ENCODE results near the gene TSTD2. TPM values are rescaled to one million over a fixed set of nuclear protein-coding genes. Genes with fewer than 3 reads are reported as not detected.
"Not testable (repeated sequence)": the region's sequence is repeated elsewhere in the genome, so short reads cannot be mapped to it uniquely, and the experiment has no call there.

TSTD2 gene
- polyA plus RNA-seq, 1 of the 3 experiments (the other 2 are of a cell fraction): 11.5 TPM

GRCh38 chr9:97625620-97626019 lies 7.5 kb downstream of the TSTD2 start:
- H3K4me2 ChIP-seq: no peak overlapping the region
- no peak overlapping the region for H3K9ac ChIP-seq
- ChIA-PET CTCF (interaction anchor here (1.5 to 4.6 kb wide), 3 partner anchors 10 to 158 kb away, joined by 6 to 23 read pairs (median 16); no protein-coding TSS in a partner anchor), POLR2A (no interaction called here)
- H3K9me3 ChIP-seq: no peaks in the 10 kb centered on the region
- no peak overlapping the region for H3K4me3 ChIP-seq (ENCODE audit: low read depth in 2 of 2, low read length in 1 of 2)
- peaks cover 22 to 42% of the 10 kb centered on the region in 2 experiments for H3K36me3 ChIP-seq (replicated peaks in 1 of 2; ENCODE audit: control insufficient read depth in 1 of 2, insufficient read depth in 2 of 2, low read length in 1 of 2)
- H3F3A ChIP-seq (replicated peaks; ENCODE audit: insufficient read depth): no peaks in the 10 kb centered on the region
- TF ChIP-seq CHD2 (IDR thresholded peaks at IDR 0.05; ENCODE audit: low read length, partially characterized antibody) (no peak), SIN3A (IDR thresholded peaks at IDR 0.05; ENCODE audit: borderline replicate concordance, low read depth, low read length) (no peak), NFIC (IDR thresholded peaks at IDR 0.05; ENCODE audit: borderline replicate concordance) (no peak), MXI1 (IDR thresholded peaks at IDR 0.05; ENCODE audit: low read depth, low read length) (no peak)
- no peak overlapping the region for H2AFZ ChIP-seq (ENCODE audit: low read depth)
- peaks cover 47% of the 10 kb centered on the region for H3K79me2 ChIP-seq (ENCODE audit: insufficient read depth)
- H3K27ac ChIP-seq (ENCODE audit: low read depth in 2 of 2, low read length in 1 of 2): no peak overlapping the region
- DNase-seq: no peak
- no peaks in the 10 kb centered on the region for H3K9me2 ChIP-seq
- no peaks in the 10 kb centered on the region for H3K27me3 ChIP-seq (ENCODE audit: insufficient read depth)
- 68% methylated on average over 3 of the region's 3 CpGs for WGBS (ENCODE audit: low lambda C conversion rate)
- no peaks in the 10 kb centered on the region; a peak in 1 of 4 replicates for H3K4me1 ChIP-seq (ENCODE audit: control insufficient read depth in 1 of 2, insufficient read depth in 2 of 2, low read depth in 1 of 2, low read length in 1 of 2)
- no peaks in the 10 kb centered on the region for H4K20me1 ChIP-seq (ENCODE audit: insufficient read depth)

- Histone ChIP-seq H3K36me3 (replicated peaks in 1 of 2; ENCODE audit: control insufficient read depth in 1 of 2, insufficient read depth in 2 of 2, low read length in 1 of 2) (peaks cover 27 to 44% of the 10 kb centered on the region in 2 experiments), H3K4me2 (no peak overlapping the region), H2AFZ (ENCODE audit: low read depth) (no peak overlapping the region), H3K9me2 (no peaks in the 10 kb centered on the region), H3K9ac (no peak overlapping the region), H3K79me2 (ENCODE audit: insufficient read depth) (peaks cover 33% of the 10 kb centered on the region), H3K27ac (ENCODE audit: low read depth in 2 of 2, low read length in 1 of 2) (no peak overlapping the region), H4K20me1 (ENCODE audit: insufficient read depth) (no peaks in the 10 kb centered on the region), H3K4me1 (ENCODE audit: control insufficient read depth in 1 of 2, insufficient read depth in 2 of 2, low read depth in 1 of 2, low read length in 1 of 2) (no peaks in the 10 kb centered on the region; a peak in 1 of 4 replicates), H3K27me3 (ENCODE audit: insufficient read depth) (no peaks in the 10 kb centered on the region), H3F3A (replicated peaks; ENCODE audit: insufficient read depth) (no peaks in the 10 kb centered on the region), H3K4me3 (ENCODE audit: low read depth in 2 of 2, low read length in 1 of 2) (no peak overlapping the region), H3K9me3 (no peaks in the 10 kb centered on the region)
- ChIA-PET POLR2A (no interaction called here), CTCF (interaction anchor here (1.1 to 4.6 kb wide), 3 partner anchors 8 to 156 kb away, joined by 4 to 23 read pairs (median 6); no protein-coding TSS in a partner anchor)
- DNase-seq: no peak
- TF ChIP-seq TEAD4 (IDR thresholded peaks at IDR 0.05; ENCODE audit: borderline replicate concordance, insufficient read depth) (no peak), NRF1 (IDR thresholded peaks at IDR 0.05; ENCODE audit: low read depth, low read length) (no peak), YY1 (IDR thresholded peaks at IDR 0.05; ENCODE audit: low read depth) (no peak), MEF2A (IDR thresholded peaks at IDR 0.05; ENCODE audit: borderline replicate concordance, low read depth) (no peak), SMC3 (IDR thresholded peaks at IDR 0.05; ENCODE audit: low read depth, low read length) (no peak)
- WGBS (ENCODE audit: low lambda C conversion rate): 100% methylated on average over 1 of the region's 1 CpG
These were observed 9.2 kb downstream of the TSTD2 start for GRCh38 chr9:97623946-97624345.

GRCh38 chr9:97622483-97622882 lies 10.7 kb downstream of the TSTD2 start:
- peaks cover 28 to 56% of the 10 kb centered on the region in 2 experiments for H3K36me3 ChIP-seq (replicated peaks in 1 of 2; ENCODE audit: control insufficient read depth in 1 of 2, insufficient read depth in 2 of 2, low read length in 1 of 2)
- H3K9me2 ChIP-seq; H2AFZ ChIP-seq (ENCODE audit: low read depth); H3K27ac ChIP-seq (ENCODE audit: low read depth in 2 of 2, low read length in 1 of 2); H3F3A ChIP-seq (replicated peaks; ENCODE audit: insufficient read depth); H3K4me2 ChIP-seq; H3K4me3 ChIP-seq (ENCODE audit: low read depth in 2 of 2, low read length in 1 of 2); H3K9me3 ChIP-seq; POLR2A ChIA-PET; H3K4me1 ChIP-seq (ENCODE audit: control insufficient read depth in 1 of 2, insufficient read depth in 2 of 2, low read depth in 1 of 2, low read length in 1 of 2); H4K20me1 ChIP-seq (ENCODE audit: insufficient read depth); H3K9ac ChIP-seq; DNase-seq; H3K27me3 ChIP-seq (ENCODE audit: insufficient read depth): not testable (repeated sequence)
- CTCF ChIA-PET: interaction anchor here (1.4 to 4.6 kb wide), 2 partner anchors 11 to 153 kb away, joined by 3 to 23 read pairs; partner anchors contain the start of genes NCBP1 and TSTD2
- peaks cover 19% of the 10 kb centered on the region for H3K79me2 ChIP-seq (ENCODE audit: insufficient read depth)
- 95% methylated on average over 4 of the region's 5 CpGs for WGBS (ENCODE audit: low lambda C conversion rate)

GRCh38 chr9:97620063-97620462 lies 13.1 kb downstream of the TSTD2 start:
- POLR2A ChIA-PET; H3K79me2 ChIP-seq (ENCODE audit: insufficient read depth); H3K4me3 ChIP-seq (ENCODE audit: low read depth in 2 of 2, low read length in 1 of 2); H3K27me3 ChIP-seq (ENCODE audit: insufficient read depth); H2AFZ ChIP-seq (ENCODE audit: low read depth); H3K4me2 ChIP-seq; H3K9me2 ChIP-seq; H3K9me3 ChIP-seq; H3K27ac ChIP-seq (ENCODE audit: low read depth in 2 of 2, low read length in 1 of 2); DNase-seq; H3K9ac ChIP-seq; H4K20me1 ChIP-seq (ENCODE audit: insufficient read depth); H3K4me1 ChIP-seq (ENCODE audit: control insufficient read depth in 1 of 2, insufficient read depth in 2 of 2, low read depth in 1 of 2, low read length in 1 of 2); H3F3A ChIP-seq (replicated peaks; ENCODE audit: insufficient read depth): not testable (repeated sequence)
- CTCF ChIA-PET: interaction anchor here (1.6 to 28.6 kb wide), 3 partner anchors 20 to 150 kb away, joined by 3 to 677 read pairs (median 213); no protein-coding TSS in a partner anchor
- H3K36me3 ChIP-seq (replicated peaks in 1 of 2; ENCODE audit: control insufficient read depth in 1 of 2, insufficient read depth in 2 of 2, low read length in 1 of 2): peaks cover 34 to 48% of the 10 kb centered on the region in 2 experiments
- 98% methylated on average over 2 of the region's 2 CpGs for WGBS (ENCODE audit: low lambda C conversion rate)

Data from SK-N-SH (cell line).